HG03432 (cell line): Measurements from ENCODE around the gene ALG11.

Experiments
- ATAC-seq: cut with Tn5 transposase; IDR thresholded peaks from one replicate; pipeline ENCODE4 v1.9.1; 2021; ENCODE audit warnings: mild to moderate bottlenecking, moderate library complexity; ENCODE audit not compliant: unreplicated experiment

Gene ALG11

DNA sequence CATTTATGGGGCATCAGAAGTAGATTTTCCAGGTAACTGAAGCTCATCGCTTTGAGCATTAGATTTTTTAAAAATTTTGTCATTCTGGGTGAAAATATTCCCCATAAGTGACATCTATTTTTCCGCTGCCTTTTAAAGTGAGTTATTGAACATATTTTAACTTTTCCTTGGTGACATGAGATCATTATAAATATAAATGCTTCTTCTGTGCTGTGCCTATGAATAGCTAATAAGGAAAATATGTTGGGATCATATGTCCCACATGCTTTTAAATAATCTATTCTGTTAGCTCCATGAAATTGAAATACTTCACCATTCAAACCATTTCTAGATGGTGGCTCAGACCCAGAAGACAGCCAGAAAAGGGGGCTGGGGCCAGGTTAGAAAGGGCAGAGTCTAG lies 15.0 kb upstream of the ALG11 start:
- no peak for ATAC-seq

DNA sequence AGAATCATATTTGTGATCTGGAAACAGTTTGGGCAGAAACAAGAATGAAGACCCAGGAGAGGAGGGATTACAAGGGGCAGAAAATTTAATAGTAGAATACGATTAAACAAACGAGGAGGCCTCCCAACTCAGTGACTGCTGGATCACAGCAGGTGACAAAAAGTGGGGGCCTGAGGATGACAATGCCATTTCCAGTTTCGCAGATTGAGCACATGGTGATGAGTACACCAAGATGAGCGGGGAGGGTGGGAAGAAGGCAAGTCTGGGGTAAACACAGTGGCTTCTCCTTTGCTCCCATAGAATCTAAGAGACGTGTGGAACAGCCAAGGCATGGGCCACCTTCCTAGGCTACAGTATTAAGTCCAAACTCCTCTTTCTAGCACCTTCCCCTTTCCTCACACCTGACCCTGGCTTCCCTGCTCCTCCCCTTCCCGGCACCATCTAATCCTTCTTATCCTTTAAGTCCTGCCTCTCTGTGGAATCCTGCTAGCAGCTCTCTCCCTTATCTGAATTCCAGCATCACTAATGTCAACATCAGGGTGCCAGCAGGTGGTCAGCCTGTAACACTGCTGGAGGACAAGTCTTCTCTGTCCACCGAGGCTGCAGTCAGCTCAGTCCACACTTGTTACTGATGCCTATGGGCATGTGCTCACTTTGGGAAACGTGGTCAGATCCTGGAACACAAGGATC lies 14.4 kb upstream of the ALG11 start:
- ATAC-seq: no peak

GRCh38 chr13:51998723-51999509 lies 13.3 kb upstream of the ALG11 start:
- ATAC-seq: no peak

- ATAC-seq: no peak
Observed at GRCh38 chr13:51999510-51999911, 12.7 kb upstream of the ALG11 start.

DNA sequence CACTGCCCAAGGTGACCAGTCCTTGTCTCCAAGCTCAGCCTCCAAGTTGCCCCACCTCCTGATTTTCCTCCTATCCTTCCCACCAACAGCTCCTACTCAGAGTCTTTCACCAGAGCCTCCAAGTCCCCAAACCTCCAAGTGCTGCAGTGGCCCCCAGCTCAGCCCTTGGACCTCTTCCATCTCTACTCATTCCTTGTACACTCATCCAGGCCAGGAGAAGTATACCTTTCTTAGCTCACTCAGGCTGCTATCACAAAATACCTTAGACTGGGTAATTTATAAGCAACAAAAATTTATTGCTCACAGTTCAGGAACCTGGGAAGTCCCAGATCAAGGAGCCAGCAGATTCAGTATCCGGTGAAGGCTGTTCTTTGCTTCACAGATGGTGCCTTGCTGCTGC lies 12.3 kb upstream of the ALG11 start:
- ATAC-seq: no peak

DNA sequence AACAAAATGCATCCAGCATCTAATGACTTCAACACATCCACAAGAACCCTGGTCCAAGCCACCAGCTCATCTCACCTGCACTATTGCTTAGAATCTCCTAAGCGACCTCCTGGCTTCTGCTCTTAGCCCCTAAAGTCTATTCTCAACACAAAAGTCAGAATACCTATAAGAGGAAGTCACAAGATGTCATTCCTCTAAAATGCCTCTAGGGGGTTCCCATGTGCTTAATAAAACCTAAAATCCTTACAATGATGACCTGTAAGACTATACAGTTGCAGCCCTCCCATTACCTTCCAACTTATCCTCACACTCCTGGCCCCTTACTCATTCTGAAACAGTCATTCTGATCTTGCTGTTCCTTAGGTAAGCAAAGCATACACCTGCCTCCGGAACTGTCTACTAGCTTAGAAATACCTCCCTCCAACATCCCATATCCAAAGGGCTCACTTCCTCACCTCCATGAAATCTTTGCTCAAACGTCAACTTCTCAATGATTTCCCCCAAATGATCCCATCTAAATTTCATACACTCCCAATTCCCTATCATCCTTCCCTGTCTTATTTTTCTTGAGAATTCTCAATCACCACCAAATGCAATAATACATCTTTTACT lies 11.0 kb upstream of the ALG11 start:
- ATAC-seq: peak; percentile 87

GRCh38 chr13:52002361-52002760 lies 9.8 kb upstream of the ALG11 start:
- no peak for ATAC-seq

- ATAC-seq: no peak
Observed at GRCh38 chr13:52003541-52003940, 8.7 kb upstream of the ALG11 start.

DNA sequence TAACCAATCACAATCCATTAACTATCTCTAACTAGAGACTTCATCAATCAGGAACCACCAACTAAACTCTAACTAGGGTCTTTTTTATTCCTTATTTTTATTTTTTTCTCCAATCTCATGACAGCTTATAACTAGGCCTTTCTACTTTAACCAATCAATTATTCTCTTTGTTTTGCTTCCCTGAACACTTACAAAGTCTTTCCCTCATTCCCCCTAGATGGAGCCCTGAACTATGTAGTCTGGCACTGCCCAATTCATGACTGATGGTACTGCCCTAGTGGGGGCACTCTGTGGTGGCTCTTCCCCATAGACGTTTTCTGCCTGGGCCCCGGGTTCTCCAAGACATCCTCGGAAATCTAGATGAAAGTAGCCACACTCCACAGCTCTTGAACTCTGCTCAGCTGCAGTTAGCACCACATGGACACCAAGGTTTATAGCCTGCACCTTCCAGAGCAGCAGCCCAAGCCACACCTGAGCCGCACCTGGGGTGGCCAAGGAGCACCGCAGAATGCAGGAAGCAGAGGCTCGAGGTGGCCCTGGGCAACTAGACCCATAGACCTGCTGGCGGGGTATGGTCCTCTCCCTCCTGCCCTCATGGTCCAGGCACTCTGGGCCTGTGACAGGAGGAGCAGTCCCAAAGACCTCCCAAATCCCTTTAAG lies 7.6 kb upstream of the ALG11 start:
- ATAC-seq: no peak

DNA sequence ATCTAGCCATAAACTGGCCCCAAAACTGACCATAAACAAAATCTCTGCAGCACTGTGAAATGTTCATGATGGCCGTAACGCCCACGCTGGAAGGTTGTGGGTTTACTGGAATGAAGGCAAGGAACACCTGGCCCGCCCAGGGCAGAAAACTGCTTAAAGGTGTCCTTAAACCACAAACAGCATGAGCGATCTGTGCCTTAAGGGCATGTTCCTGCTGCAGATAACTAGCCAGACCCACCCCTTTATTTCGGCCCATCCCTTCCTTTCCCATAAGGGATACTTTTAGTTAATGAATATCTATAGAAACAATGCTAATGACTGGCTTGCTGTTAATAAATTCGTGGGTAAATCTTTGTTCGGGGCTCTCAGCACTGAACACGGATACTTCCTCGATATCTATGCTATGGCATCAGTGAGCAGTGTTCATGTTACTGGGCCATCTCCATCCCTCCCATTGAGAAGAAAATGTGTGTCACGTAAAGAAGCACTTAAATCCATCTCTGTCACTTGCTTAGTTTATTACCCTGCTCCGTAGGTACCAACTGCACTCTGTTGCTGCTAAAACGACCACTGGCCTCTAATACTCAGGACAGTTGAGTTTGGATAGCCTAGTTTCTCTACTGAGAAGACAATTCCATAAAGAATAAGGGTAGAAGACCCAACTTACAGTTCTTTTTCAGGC lies 6.2 kb upstream of the ALG11 start:
- ATAC-seq: no peak

DNA sequence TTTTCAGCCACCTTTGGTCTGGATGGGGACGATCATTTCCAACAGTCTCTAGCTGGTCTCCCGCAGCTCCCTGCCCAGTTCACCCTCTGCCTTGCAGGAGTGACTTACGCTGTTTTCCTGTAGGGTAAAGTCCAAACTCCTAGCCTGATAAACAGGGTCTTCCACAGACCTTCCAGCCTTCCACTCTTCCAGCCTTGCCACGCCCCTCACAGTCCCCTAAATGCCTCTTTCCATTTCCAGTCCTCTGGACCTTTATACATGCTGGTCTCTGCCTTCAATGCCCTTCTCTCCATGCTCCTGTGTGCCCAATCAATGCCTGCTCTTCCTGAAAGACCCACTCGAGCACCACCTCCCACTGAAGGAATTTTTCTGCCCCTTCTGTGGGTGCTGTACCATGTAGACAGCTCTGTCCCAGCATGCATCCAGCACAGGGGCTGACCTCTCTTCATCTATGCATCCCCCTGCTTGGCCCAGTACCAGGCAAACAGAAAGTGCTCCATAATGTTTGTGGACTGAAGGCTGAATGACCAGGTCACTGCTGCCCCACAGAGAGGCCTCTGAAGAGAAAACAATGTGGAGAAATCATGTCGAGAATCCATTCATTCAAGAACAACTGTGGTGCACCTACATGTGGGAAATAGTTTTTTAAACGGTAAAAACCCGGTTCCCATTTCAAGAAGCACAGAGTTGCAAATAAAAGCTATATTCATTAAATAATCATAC lies 5.5 kb upstream of the ALG11 start:
- ATAC-seq: no peak

DNA sequence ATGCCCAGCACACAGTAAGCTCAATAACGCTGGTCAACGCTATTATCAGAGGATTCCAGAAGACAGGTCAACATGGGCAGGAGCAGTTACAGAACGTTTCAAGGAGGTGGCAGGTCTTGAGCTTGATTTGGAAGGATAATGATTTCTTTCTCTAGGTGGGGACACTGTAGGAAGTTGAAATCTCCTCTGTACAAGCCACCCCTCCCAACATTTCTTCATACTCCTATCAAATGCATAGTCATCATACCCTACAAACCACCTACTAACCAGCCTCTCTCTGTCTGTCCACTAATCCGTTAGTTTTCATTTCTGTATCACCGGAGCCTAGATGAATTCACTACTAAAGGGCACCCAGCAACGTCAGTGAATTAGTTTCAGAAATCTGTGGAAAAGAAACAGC lies 2.3 kb upstream of the ALG11 start:
- ATAC-seq: no peak

DNA sequence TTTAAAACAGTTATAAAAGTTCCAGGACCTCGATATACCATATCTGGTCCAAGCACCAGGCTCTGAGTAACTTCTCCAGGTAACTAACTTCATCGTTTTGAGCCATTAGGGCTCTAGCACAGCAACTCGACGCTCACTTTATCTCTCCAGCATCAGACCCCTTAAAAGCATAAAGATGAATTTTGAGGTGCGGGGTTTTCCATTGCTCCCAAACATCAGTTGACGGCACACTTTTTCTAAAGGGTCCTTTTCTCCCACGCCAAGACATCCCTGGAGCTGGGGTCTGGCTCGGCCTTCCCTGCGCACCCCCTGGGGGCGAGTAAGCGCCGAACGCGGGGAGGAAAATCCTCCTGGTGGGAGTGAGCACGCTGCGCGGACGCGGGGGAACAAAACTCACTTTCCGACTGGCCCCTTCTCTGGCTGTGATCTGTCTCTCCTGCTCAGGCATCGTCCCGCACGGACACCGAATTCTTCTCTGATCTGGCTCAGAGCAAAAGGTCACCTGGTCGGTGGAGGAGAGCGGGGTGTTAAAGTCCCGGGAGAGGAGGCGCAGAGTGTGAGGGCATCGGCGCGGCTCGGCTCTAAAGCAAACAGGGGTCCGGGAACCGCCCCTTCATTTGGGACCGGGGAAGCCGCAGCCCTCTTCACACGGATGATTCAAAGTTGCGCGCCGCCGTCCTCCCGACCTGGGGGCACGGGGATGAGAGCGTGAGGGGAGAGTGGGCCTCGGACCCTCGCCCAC lies 1.1 kb upstream of the ALG11 start, which contains the start of gene ATP7B:
ATP7B (minus strand) TSS at position 561 of the 742 bp plus-strand sequence; CDS start at position 448, 113 bp downstream.
- peak; percentile 6 for ATAC-seq

DNA sequence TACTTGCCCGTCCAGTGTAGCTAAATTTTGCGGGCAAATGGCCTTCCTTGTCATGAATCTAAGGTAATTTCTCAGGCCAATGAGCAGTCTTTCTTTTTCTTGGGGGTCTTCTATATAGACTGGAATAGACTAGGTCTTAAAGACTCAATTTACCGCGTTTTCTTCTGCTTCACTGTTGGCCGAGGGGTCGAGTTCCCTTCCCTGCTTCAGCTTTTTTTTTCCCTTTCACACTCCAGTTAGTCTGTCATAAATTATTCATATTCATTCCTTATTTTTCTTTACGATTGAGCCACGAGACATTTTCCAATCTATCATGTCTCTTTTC lies 276 bp downstream of the ALG11 start:
- no peak for ATAC-seq

DNA sequence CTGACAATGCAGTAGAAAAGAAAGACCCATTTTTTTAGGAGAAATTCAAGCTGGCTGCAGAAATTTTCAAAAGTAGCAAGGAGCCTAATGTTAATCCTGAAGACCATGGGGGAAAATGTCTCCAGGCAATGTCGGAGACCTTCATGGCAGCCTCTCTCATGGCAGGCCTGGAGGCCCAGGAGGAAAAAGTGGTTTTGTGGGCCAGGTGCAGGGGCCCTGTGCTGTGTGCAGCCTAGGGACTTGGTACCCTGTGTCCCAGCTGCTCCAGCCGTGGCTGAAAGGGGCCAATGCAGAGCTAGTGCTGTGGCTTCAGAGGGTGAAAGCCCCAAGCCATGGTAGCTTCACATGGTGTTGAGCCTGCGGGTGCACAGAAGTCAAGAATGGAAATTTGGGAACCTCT lies 4.1 kb downstream of the ALG11 start:
- no peak for ATAC-seq

GRCh38 chr13:52020191-52020590 lies 8.0 kb downstream of the ALG11 start:
- ATAC-seq: no peak

- no peak for ATAC-seq
Observed at GRCh38 chr13:52022356-52022755, 10.2 kb downstream of the ALG11 start.

DNA sequence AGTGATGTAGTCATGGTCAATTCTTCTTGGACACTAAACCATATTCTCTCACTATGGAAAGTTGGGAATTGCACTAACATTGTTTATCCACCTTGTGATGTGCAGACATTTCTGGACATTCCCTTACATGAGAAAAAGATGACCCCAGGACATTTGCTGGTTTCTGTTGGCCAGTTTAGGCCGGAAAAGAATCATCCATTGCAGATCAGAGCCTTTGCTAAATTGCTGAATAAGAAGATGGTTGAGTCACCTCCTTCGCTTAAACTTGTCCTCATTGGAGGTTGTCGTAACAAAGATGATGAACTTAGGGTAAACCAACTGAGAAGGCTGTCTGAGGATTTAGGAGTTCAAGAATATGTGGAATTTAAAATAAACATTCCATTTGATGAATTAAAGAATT lies 12.3 kb downstream of the ALG11 start, which contains the start of gene UTP14C:
UTP14C (plus strand) TSS at position 211 of the 400 bp plus-strand sequence. CDS start 4,114 bp downstream, outside the sequence.
- no peak for ATAC-seq

- ATAC-seq: no peak
Observed at GRCh38 chr13:52025475-52026245, 13.5 kb downstream of the ALG11 start.
